ENCODE measurements around the gene SLC1A4. TPM values are rescaled to one million over a fixed set of nuclear protein-coding genes. Genes with fewer than 3 reads are reported as not detected.
"Not testable (repeated sequence)": the region's sequence is repeated elsewhere in the genome, so short reads cannot be mapped to it uniquely, and the experiment has no call there.

The SLC1A4 gene
- total RNA-seq, 1 experiment from 2014 or later: 9.1 TPM

GRCh38 chr2:64967601-64968000 lies 21.6 kb upstream of the SLC1A4 start:
- no peaks in the 10 kb centered on the region for H3K9me2 ChIP-seq (replicated peaks; ENCODE audit: low read length)
- POLR2A ChIA-PET (ENCODE audit: unreplicated experiment): no interaction called here
- no peaks in the 10 kb centered on the region for H3F3A ChIP-seq (ENCODE audit: low read length, unreplicated experiment)
- BruUV-seq (replicated peaks): no TSS peak
- 0 out of 2 replicates have a peak, but pooled peaks cover 1% of the 10 kb centered on the region for H3K4me1 ChIP-seq (ENCODE audit: insufficient read depth, low read length)
- no peaks in the 10 kb centered on the region for H3K79me2 ChIP-seq (ENCODE audit: low read length)
- H3K4me2 ChIP-seq (ENCODE audit: low read length): no peak overlapping the region
- DNase-seq: no peak
- no peak for TF ChIP-seq EZH2phosphoT487 (IDR thresholded peaks at IDR 0.05; ENCODE audit: borderline replicate concordance, low read length)
- TF ChIP-seq EZH2 (IDR thresholded peaks at IDR 0.05; ENCODE audit: low read length, unreplicated experiment): no peak
- no peak for TF ChIP-seq CTCF (conservative IDR thresholded peaks at IDR 0.05; ENCODE audit: low read depth, low read length)
- H3K36me3 ChIP-seq (ENCODE audit: low read depth, low read length): no peaks in the 10 kb centered on the region
- no peaks in the 10 kb centered on the region for H3K9me3 ChIP-seq (ENCODE audit: low read length)
- CTCF ChIA-PET: no interaction called here
- H3K27ac ChIP-seq (ENCODE audit: low read length): no peak overlapping the region
- no peak for ATAC-seq
- no peak overlapping the region for H3K4me3 ChIP-seq (ENCODE audit: low read length)
- H3K9ac ChIP-seq (ENCODE audit: low read length): no peak overlapping the region
- no peak overlapping the region for H2AFZ ChIP-seq (ENCODE audit: low read length)
- no peaks in the 10 kb centered on the region for H4K20me1 ChIP-seq (ENCODE audit: low read length)
- no peaks in the 10 kb centered on the region for H3K27me3 ChIP-seq (ENCODE audit: low read length)
- intact Hi-C loops (cut with micrococcal nuclease): no loop called here

- BruUV-seq (replicated peaks); H3K79me2 ChIP-seq (ENCODE audit: low read length); H3K27ac ChIP-seq (ENCODE audit: low read length); H3K9ac ChIP-seq (ENCODE audit: low read length); H3K36me3 ChIP-seq (ENCODE audit: low read depth, low read length); DNase-seq; ATAC-seq; H3K27me3 ChIP-seq (ENCODE audit: low read length); CTCF ChIA-PET; H3F3A ChIP-seq (ENCODE audit: low read length, unreplicated experiment); H4K20me1 ChIP-seq (ENCODE audit: low read length); H3K9me2 ChIP-seq (replicated peaks; ENCODE audit: low read length); H3K4me1 ChIP-seq (ENCODE audit: insufficient read depth, low read length); H3K4me3 ChIP-seq (ENCODE audit: low read length); POLR2A ChIA-PET (ENCODE audit: unreplicated experiment); H3K9me3 ChIP-seq (ENCODE audit: low read length); H2AFZ ChIP-seq (ENCODE audit: low read length); intact Hi-C loops (cut with micrococcal nuclease); H3K4me2 ChIP-seq (ENCODE audit: low read length): not testable (repeated sequence)
Observed at GRCh38 chr2:64969086-64969485, 20.1 kb upstream of the SLC1A4 start.

GRCh38 chr2:64970495-64970894 lies 18.7 kb upstream of the SLC1A4 start:
- H3K4me2 ChIP-seq (ENCODE audit: low read length): no peak overlapping the region
- H3K9me3 ChIP-seq (ENCODE audit: low read length): no peaks in the 10 kb centered on the region
- H3K9me2 ChIP-seq (replicated peaks; ENCODE audit: low read length): no peaks in the 10 kb centered on the region
- H4K20me1 ChIP-seq (ENCODE audit: low read length): no peaks in the 10 kb centered on the region
- H3K9ac ChIP-seq (ENCODE audit: low read length): no peak overlapping the region
- no peak for ATAC-seq
- H2AFZ ChIP-seq (ENCODE audit: low read length): no peak overlapping the region
- no peak overlapping the region for H3K4me3 ChIP-seq (ENCODE audit: low read length)
- H3K36me3 ChIP-seq (ENCODE audit: low read depth, low read length): no peaks in the 10 kb centered on the region
- TF ChIP-seq EZH2phosphoT487 (IDR thresholded peaks at IDR 0.05; ENCODE audit: borderline replicate concordance, low read length) (no peak), CTCF (conservative IDR thresholded peaks at IDR 0.05; ENCODE audit: low read depth, low read length) (no peak), EZH2 (IDR thresholded peaks at IDR 0.05; ENCODE audit: low read length, unreplicated experiment) (no peak)
- H3F3A ChIP-seq (ENCODE audit: low read length, unreplicated experiment): no peaks in the 10 kb centered on the region
- POLR2A ChIA-PET (ENCODE audit: unreplicated experiment): no interaction called here
- no peaks in the 10 kb centered on the region for H3K27me3 ChIP-seq (ENCODE audit: low read length)
- CTCF ChIA-PET: no interaction called here
- intact Hi-C loops (cut with micrococcal nuclease): no loop called here
- H3K4me1 ChIP-seq (ENCODE audit: insufficient read depth, low read length): peaks cover 15% of the 10 kb centered on the region
- no peak for DNase-seq
- no peaks in the 10 kb centered on the region for H3K79me2 ChIP-seq (ENCODE audit: low read length)
- no peak overlapping the region for H3K27ac ChIP-seq (ENCODE audit: low read length)
- BruUV-seq (replicated peaks): no TSS peak
